ENCODE results near the gene SRBD1. TPM values are rescaled to one million over a fixed set of nuclear protein-coding genes. Genes with fewer than 3 reads are reported as not detected.

The SRBD1 gene
- total RNA-seq, 5 donors from 2014 or later (not counting 1 experiment from before 2014, with no cell fraction given) = 16.1 to 22.8 (median 20.7) TPM

DNA sequence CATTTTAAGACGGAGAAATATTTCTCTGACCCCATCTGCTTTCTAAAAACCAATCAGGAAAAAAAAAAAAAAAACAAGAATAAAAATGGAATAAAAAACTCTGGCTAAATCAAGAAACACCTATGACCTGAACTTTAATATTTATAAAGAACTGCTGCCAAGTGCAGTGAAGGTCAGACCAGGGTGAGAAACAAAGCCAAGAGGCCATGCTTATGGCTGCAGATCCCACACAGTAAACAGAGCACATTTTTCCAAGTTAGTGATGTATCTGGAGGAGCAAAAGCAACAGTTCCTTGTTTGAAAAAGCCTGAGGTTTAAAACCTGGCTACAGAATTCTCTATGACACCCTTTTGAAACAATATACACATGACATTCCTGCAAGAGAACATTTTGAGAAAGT lies 242.3 kb downstream of the SRBD1 start:
- DNase-seq (no peak), ATAC-seq (replicated peaks in 1 of 4) (no peak)
- H3K27me3 ChIP-seq (replicated peaks in 1 of 2; ENCODE audit: control insufficient read depth in 2 of 2, extremely low read depth in 1 of 2, insufficient read depth in 2 of 2, low read length in 1 of 2) = peaks cover 0 to 2% of the 10 kb centered on the region in 2 experiments
- Mint-ChIP-seq H3K4me3 (no peak overlapping the region), H3K9me3 (no peaks in the 10 kb centered on the region), H3K36me3 (peaks cover 3% of the 10 kb centered on the region), H3K27ac (no peak overlapping the region), H3K4me1 (no peaks in the 10 kb centered on the region), H3K27me3 (peaks cover 0 to 3% of the 10 kb centered on the region in 2 donors)
- ChIA-PET CTCF (no interaction called here), POLR2A (no interaction called here)
- H3K4me1 ChIP-seq (ENCODE audit: control insufficient read depth in 1 of 2, extremely low read depth in 1 of 2, insufficient read depth in 2 of 2, low read length in 2 of 2) = no peaks in the 10 kb centered on the region
- WGBS (ENCODE audit: insufficient coverage) = no CpG with 5 or more reads among the region's 1 CpG
- no peak overlapping the region for H3K27ac ChIP-seq (ENCODE audit: low read length)
- no peaks in the 10 kb centered on the region for H3K9me3 ChIP-seq
- H3K36me3 ChIP-seq (ENCODE audit: control insufficient read depth in 2 of 2, extremely low read depth in 1 of 2, insufficient read depth in 1 of 2, low read length in 1 of 2) = no peaks in the 10 kb centered on the region
- no peak overlapping the region for H3K4me3 ChIP-seq (ENCODE audit: control insufficient read depth in 1 of 2, extremely low read depth in 1 of 2, low read length in 1 of 2)

DNA sequence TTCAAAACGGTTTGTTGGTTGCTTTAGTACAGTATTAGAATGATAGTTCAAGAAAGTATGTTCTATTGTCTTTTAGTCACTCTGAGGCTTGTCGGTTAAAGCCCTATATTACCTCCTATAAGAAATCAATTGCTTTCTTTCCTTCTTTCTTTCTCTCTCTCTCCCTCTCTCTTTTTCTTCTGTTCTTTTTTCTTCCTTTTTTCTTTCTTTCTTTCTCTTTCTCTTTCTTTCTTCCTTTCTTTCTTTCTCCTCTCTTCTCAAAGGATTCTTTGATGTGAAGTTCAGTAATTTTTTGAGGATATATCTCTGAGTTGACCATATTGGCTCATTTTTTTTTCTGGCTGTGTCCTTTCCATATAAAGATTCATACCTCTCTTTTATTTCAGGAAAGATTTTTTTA lies 249.4 kb downstream of the SRBD1 start:
- Mint-ChIP-seq H3K27me3 (no peaks in the 10 kb centered on the region), H3K36me3 (no peaks in the 10 kb centered on the region), H3K4me3 (no peak overlapping the region), H3K4me1 (no peaks in the 10 kb centered on the region), H3K27ac (no peak overlapping the region), H3K9me3 (no peaks in the 10 kb centered on the region)
- no peaks in the 10 kb centered on the region for H3K4me1 ChIP-seq (ENCODE audit: control insufficient read depth in 1 of 2, extremely low read depth in 1 of 2, insufficient read depth in 2 of 2, low read length in 2 of 2)
- POLR2A ChIA-PET = no interaction called here
- no peaks in the 10 kb centered on the region for H3K9me3 ChIP-seq
- no peak overlapping the region for H3K4me3 ChIP-seq (ENCODE audit: control insufficient read depth in 1 of 2, extremely low read depth in 1 of 2, low read length in 1 of 2)
- CTCF ChIA-PET = no interaction called here
- no CpG with 5 or more reads among the region's 2 CpGs for WGBS (ENCODE audit: insufficient coverage)
- H3K36me3 ChIP-seq (ENCODE audit: control insufficient read depth in 2 of 2, extremely low read depth in 1 of 2, insufficient read depth in 1 of 2, low read length in 1 of 2) = no peaks in the 10 kb centered on the region
- no peak for ATAC-seq (replicated peaks in 1 of 4)
- H3K27me3 ChIP-seq (replicated peaks in 1 of 2; ENCODE audit: control insufficient read depth in 2 of 2, extremely low read depth in 1 of 2, insufficient read depth in 2 of 2, low read length in 1 of 2) = peaks cover 0 to 2% of the 10 kb centered on the region in 2 experiments
- no peak overlapping the region for H3K27ac ChIP-seq (ENCODE audit: low read length)
- no peak for DNase-seq

DNA sequence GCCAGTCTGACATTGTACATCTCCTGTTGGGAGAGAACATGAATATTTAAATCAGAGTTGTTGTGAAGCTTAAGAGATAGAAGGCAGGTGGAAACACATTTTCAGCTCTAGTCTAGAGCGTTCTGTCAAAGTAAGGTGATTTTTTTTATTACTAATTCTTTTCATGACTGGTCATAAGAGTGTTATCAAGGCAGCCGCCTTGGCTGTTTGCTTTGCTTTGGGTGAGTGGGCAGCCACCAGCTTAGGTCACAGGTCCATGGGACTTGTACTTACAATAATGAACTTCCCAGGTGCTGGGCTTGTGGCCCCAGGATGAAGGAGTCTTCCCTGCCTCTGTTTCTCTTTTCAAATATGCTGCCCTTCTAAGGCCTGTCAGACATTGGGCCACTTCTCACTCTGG lies 256.3 kb downstream of the SRBD1 start:
- no peaks in the 10 kb centered on the region for H3K9me3 Mint-ChIP-seq
- Histone ChIP-seq H3K27me3 (replicated peaks in 1 of 2; ENCODE audit: control insufficient read depth in 2 of 2, extremely low read depth in 1 of 2, insufficient read depth in 2 of 2, low read length in 1 of 2) (no peaks in the 10 kb centered on the region), H3K36me3 (ENCODE audit: control insufficient read depth in 2 of 2, extremely low read depth in 1 of 2, insufficient read depth in 1 of 2, low read length in 1 of 2) (no peaks in the 10 kb centered on the region), H3K4me3 (ENCODE audit: control insufficient read depth in 1 of 2, extremely low read depth in 1 of 2, low read length in 1 of 2) (no peak overlapping the region), H3K9me3 (no peaks in the 10 kb centered on the region), H3K27ac (ENCODE audit: low read length) (no peak overlapping the region), H3K4me1 (ENCODE audit: control insufficient read depth in 1 of 2, extremely low read depth in 1 of 2, insufficient read depth in 2 of 2, low read length in 2 of 2) (no peaks in the 10 kb centered on the region)
- POLR2A ChIA-PET = no interaction called here
- no peak overlapping the region for H3K27ac Mint-ChIP-seq
- ATAC-seq (replicated peaks in 1 of 4) (no peak), DNase-seq (no peak)
- no peaks in the 10 kb centered on the region for H3K27me3 Mint-ChIP-seq
- H3K4me1 Mint-ChIP-seq = no peaks in the 10 kb centered on the region
- H3K4me3 Mint-ChIP-seq = no peak overlapping the region
- CTCF ChIA-PET = no interaction called here
- no peaks in the 10 kb centered on the region for H3K36me3 Mint-ChIP-seq
- whole genome bisulfite sequencing (ENCODE audit: insufficient coverage) = 100% methylated on average over 1 of the region's 2 CpGs

DNA sequence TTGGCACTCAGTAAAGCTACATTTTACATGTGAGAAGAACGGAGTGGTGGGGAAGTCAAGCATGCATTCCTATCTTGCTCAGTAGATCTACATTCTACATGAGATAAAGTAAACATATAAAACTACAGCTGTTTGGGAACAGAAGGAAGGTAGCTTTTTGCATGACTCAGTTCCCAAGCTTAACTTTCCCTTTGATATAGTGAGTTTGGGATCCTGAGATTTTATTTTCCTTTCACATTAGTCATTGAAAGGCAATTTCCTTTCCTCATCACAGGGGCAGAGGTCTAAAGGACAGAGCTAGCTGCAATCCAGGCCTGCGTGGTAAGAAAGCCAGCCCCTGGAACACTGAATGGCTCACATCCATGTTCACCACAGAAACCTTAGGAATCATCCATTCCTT lies 257.2 kb downstream of the SRBD1 start:
- Histone ChIP-seq H3K27ac (ENCODE audit: low read length) (no peak overlapping the region), H3K27me3 (replicated peaks in 1 of 2; ENCODE audit: control insufficient read depth in 2 of 2, extremely low read depth in 1 of 2, insufficient read depth in 2 of 2, low read length in 1 of 2) (no peaks in the 10 kb centered on the region), H3K36me3 (ENCODE audit: control insufficient read depth in 2 of 2, extremely low read depth in 1 of 2, insufficient read depth in 1 of 2, low read length in 1 of 2) (no peaks in the 10 kb centered on the region), H3K9me3 (no peaks in the 10 kb centered on the region), H3K4me1 (ENCODE audit: control insufficient read depth in 1 of 2, extremely low read depth in 1 of 2, insufficient read depth in 2 of 2, low read length in 2 of 2) (no peaks in the 10 kb centered on the region), H3K4me3 (ENCODE audit: control insufficient read depth in 1 of 2, extremely low read depth in 1 of 2, low read length in 1 of 2) (no peak overlapping the region)
- Mint-ChIP-seq H3K4me1 (no peaks in the 10 kb centered on the region), H3K9me3 (no peaks in the 10 kb centered on the region), H3K4me3 (no peak overlapping the region), H3K27me3 (no peaks in the 10 kb centered on the region), H3K27ac (no peak overlapping the region), H3K36me3 (no peaks in the 10 kb centered on the region)
- POLR2A ChIA-PET = no interaction called here
- ATAC-seq (replicated peaks in 1 of 4) (no peak), DNase-seq (no peak)
- CTCF ChIA-PET = interaction anchor here in 1 of 2 donors (0.5 kb wide), 1 partner anchor 670 kb away, joined by 3 read pairs; no protein-coding TSS in a partner anchor
- WGBS (ENCODE audit: insufficient coverage) = 80% methylated on average over 1 of the region's 2 CpGs

DNA sequence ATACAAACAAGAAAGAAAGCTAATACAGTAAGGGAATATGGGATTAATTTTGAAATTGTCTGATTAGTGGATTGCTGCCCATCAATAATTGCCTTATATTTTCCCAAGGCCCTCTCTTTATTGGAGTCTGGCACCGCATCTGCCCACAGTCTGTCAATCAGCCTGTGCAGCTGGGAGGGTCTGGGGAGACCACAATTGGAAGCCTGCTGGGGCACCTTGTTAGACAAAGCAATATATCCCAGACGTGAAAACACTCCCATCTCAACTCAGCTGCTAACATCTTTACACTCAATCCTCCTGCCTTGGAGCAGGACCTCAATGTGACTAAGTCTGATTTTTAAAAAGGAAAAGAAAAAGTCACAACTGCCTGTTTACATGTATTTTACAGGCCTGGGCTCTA lies 258.6 kb downstream of the SRBD1 start:
- ATAC-seq (replicated peaks in 1 of 4) = no peak
- ChIA-PET POLR2A (no interaction called here), CTCF (no interaction called here)

DNA sequence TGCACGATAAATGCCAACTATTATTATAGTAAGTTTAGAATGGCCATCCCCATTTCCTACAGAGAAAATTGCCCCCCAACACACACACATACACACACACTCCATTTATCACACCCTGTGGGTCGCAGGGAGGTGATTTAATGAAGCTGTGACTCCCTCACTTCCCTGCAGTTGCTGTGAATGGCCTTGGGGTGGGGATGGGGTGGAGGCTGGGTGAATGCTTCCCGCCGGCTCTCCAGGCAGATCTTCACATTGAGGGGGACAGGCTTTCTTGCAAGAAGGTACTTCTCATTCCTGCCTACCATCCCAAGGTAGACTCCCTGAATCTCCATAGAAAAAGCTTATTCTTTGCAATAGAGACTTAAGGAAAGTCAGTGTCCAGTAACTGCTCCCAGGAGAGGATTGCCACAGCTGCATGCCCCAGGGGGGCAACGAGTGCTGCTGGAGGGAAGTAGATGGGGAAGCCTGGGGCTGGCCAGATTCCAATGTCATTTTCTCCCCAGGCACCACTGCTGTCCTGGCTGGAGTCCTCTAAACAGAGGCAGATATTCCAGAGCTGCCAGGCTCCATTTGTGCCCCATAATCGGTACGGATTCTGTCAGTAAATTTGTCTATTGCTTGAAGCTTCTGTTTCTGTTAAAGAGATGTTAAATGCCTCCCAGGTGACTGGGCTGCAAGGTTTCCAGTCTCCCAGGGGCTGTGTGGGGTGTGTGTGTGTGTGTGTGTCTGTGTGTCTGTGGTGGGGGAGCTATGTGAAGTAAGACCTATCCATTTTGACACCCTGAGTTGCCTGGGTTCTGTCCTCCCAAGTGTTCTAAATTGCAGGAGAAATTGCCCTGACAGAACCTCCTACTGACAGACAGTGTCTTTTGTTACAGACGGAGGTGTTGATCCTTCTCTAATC lies 265.5 kb downstream of the SRBD1 start:
- Mint-ChIP-seq H3K9me3 (peaks cover 0 to 5% (median 0%) of the 10 kb centered on the region in 3 donors), H3K4me1 (no peaks in the 10 kb centered on the region), H3K36me3 (no peaks in the 10 kb centered on the region), H3K27ac (no peak overlapping the region), H3K4me3 (no peak overlapping the region), H3K27me3 (peaks cover 9 to 17% of the 10 kb centered on the region in 2 donors)
- H3K27ac ChIP-seq (ENCODE audit: low read length) = no peak overlapping the region
- ATAC-seq (replicated peaks in 1 of 4) = no peak
- no peaks in the 10 kb centered on the region for H3K9me3 ChIP-seq
- no peak for DNase-seq
- WGBS (ENCODE audit: insufficient coverage) = 75% methylated on average over 2 of the region's 8 CpGs
- CTCF ChIA-PET = no interaction called here
- H3K36me3 ChIP-seq (ENCODE audit: control insufficient read depth in 2 of 2, extremely low read depth in 1 of 2, insufficient read depth in 1 of 2, low read length in 1 of 2) = no peaks in the 10 kb centered on the region
- H3K4me1 ChIP-seq (ENCODE audit: control insufficient read depth in 1 of 2, extremely low read depth in 1 of 2, insufficient read depth in 2 of 2, low read length in 2 of 2) = no peaks in the 10 kb centered on the region
- H3K27me3 ChIP-seq (replicated peaks in 1 of 2; ENCODE audit: control insufficient read depth in 2 of 2, extremely low read depth in 1 of 2, insufficient read depth in 2 of 2, low read length in 1 of 2) = peaks cover 0 to 5% of the 10 kb centered on the region in 2 experiments
- POLR2A ChIA-PET = no interaction called here
- no peak overlapping the region for H3K4me3 ChIP-seq (ENCODE audit: control insufficient read depth in 1 of 2, extremely low read depth in 1 of 2, low read length in 1 of 2)

More for the DNA sequence above, 258.6 kb downstream of the SRBD1 start:
- no peaks in the 10 kb centered on the region for H3K36me3 Mint-ChIP-seq
- DNase-seq = no peak
- H3K4me3 ChIP-seq (ENCODE audit: control insufficient read depth in 1 of 2, extremely low read depth in 1 of 2, low read length in 1 of 2) = no peak overlapping the region
- H3K27ac ChIP-seq (ENCODE audit: low read length) = no peak overlapping the region
- H3K27ac Mint-ChIP-seq = no peak overlapping the region
- no peaks in the 10 kb centered on the region for H3K27me3 ChIP-seq (replicated peaks in 1 of 2; ENCODE audit: control insufficient read depth in 2 of 2, extremely low read depth in 1 of 2, insufficient read depth in 2 of 2, low read length in 1 of 2)
- H3K4me1 Mint-ChIP-seq = no peaks in the 10 kb centered on the region
- H3K4me1 ChIP-seq (ENCODE audit: control insufficient read depth in 1 of 2, extremely low read depth in 1 of 2, insufficient read depth in 2 of 2, low read length in 2 of 2) = no peaks in the 10 kb centered on the region
- no peaks in the 10 kb centered on the region for H3K36me3 ChIP-seq (ENCODE audit: control insufficient read depth in 2 of 2, extremely low read depth in 1 of 2, insufficient read depth in 1 of 2, low read length in 1 of 2)
- no peak overlapping the region for H3K4me3 Mint-ChIP-seq
- no peaks in the 10 kb centered on the region for H3K9me3 ChIP-seq
- no peaks in the 10 kb centered on the region for H3K9me3 Mint-ChIP-seq
- WGBS (ENCODE audit: insufficient coverage) = no CpG with 5 or more reads among the region's 2 CpGs
- H3K27me3 Mint-ChIP-seq = no peaks in the 10 kb centered on the region

Data from T-cell (primary cell).